ENCODE measurements around the gene UNC5CL. TPM values are rescaled to one million over a fixed set of nuclear protein-coding genes. Genes with fewer than 3 reads are reported as not detected.
A peak's percentile ranks its signal among the peaks of the same experiment; 100 is the strongest.

UNC5CL gene
- total RNA-seq, 1 donor from 2014 or later = 0.53 TPM

DNA sequence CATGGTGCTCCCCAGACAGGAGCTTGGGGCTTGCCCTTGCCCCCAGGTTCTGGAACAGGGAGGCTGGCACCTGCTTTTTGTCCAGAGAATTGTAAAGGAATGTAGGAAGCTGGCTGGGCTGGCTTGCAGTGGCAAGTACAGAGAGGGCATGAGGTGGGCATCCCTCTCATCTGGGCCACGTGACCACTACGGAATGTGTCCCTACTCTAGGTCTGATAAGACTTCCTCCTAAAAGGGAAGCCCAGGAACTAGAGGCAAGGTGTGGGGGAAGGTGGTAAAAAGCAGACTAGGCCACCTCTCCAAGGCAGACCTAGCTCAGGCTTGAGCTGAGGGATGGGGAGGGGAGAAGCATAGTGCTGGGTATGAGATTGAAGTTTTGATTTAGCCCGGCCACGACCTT, 38.8 kb downstream of the UNC5CL start:
- Histone ChIP-seq H3K4me3 (no peak overlapping the region), H3K4me1 (peaks cover 4% of the 10 kb centered on the region in 2 donors), H3K27ac (no peak overlapping the region), H3K9me3 (no peaks in the 10 kb centered on the region), H3K36me3 (no peaks in the 10 kb centered on the region), H3K27me3 (no peaks in the 10 kb centered on the region)
- DNase-seq (ENCODE audit: low spot score in 2 of 2) = no peak
- TF ChIP-seq CTCF (IDR thresholded peaks at IDR 0.05) = no peak
- intact Hi-C loops (cut with DNase I) = no loop called here

DNA sequence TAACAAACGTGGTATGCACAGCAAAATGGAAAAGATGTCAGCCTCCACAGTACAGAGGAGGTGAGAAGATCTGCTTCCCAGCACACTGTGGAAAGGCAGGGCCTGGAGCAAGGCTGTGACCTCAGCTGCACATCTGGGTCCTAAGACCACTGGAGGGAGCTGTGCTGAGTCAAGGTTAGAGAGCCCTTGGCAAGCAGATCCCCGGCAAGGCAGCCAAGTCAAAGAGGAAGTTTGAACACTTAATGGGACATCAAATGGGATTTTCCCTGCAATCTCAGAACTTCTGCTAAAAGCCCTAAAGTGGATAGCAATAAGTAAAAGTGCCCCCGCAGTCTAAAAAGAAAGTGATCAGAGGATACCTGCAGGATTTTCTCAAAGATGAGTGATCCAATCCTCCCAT, 39.5 kb downstream of the UNC5CL start:
- Histone ChIP-seq H3K9me3 (no peaks in the 10 kb centered on the region), H3K36me3 (no peaks in the 10 kb centered on the region), H3K4me3 (no peak overlapping the region), H3K27ac (no peak overlapping the region), H3K4me1 (peaks cover 4% of the 10 kb centered on the region in 2 donors), H3K27me3 (no peaks in the 10 kb centered on the region)
- TF ChIP-seq CTCF (IDR thresholded peaks at IDR 0.05) = peak in 2 of 3 experiments; percentile 3 to 25
- DNase-seq (ENCODE audit: low spot score in 2 of 2) = peak in 1 of 2 donors; percentile 65
- intact Hi-C loops (cut with DNase I) = no loop called here

DNA sequence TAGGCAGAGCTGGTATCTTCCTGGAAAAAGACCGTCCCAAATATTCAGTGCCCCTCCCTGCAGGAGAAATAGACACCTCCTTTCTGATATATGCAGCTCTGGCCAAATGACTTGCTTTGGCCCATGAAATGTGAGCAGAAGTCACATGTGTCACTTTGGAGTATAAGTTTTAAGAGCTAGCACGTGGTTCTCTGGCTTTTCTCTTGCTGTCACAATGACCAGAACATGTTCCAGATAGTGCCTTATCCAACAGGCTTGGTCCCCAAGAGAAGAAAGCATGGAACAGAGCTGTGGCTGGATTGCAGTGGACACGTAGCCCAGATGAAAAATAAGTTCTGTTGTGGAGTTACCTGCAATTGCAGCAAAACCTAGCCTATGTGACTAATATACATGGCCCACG, 40.4 kb downstream of the UNC5CL start:
- Histone ChIP-seq H3K9me3 (no peaks in the 10 kb centered on the region), H3K27me3 (no peaks in the 10 kb centered on the region), H3K4me3 (no peak overlapping the region), H3K27ac (no peak overlapping the region), H3K4me1 (peaks cover 4% of the 10 kb centered on the region in 2 donors), H3K36me3 (no peaks in the 10 kb centered on the region)
- no peak for DNase-seq (ENCODE audit: low spot score in 2 of 2)
- intact Hi-C loops (cut with DNase I) = no loop called here
- no peak for TF ChIP-seq CTCF (IDR thresholded peaks at IDR 0.05)

- no peak for TF ChIP-seq CTCF (IDR thresholded peaks at IDR 0.05)
- no peaks in the 10 kb centered on the region for H3K27me3 ChIP-seq
Observed at GRCh38 chr6:40997234-40997957, 41.6 kb downstream of the UNC5CL start.

GRCh38 chr6:40996591-40997233, 42.3 kb downstream of the UNC5CL start:
- intact Hi-C loops (cut with DNase I) = no loop called here
- H3K27ac ChIP-seq = no peak overlapping the region
- H3K4me1 ChIP-seq = peaks cover 4% of the 10 kb centered on the region in 2 donors
- DNase-seq (ENCODE audit: low spot score in 2 of 2) = no peak
- no peaks in the 10 kb centered on the region for H3K27me3 ChIP-seq
- no peaks in the 10 kb centered on the region for H3K9me3 ChIP-seq
- TF ChIP-seq CTCF (IDR thresholded peaks at IDR 0.05) = no peak
- no peaks in the 10 kb centered on the region for H3K36me3 ChIP-seq
- H3K4me3 ChIP-seq = no peak overlapping the region

More at GRCh38 chr6:40997234-40997957, 41.6 kb downstream of the UNC5CL start:
- DNase-seq (ENCODE audit: low spot score in 2 of 2) = no peak
- Histone ChIP-seq H3K4me3 (no peak overlapping the region), H3K4me1 (peaks cover 4% of the 10 kb centered on the region in 2 donors), H3K36me3 (no peaks in the 10 kb centered on the region), H3K27ac (no peak overlapping the region), H3K9me3 (no peaks in the 10 kb centered on the region)
- intact Hi-C loops (cut with DNase I) = no loop called here

All from ascending aorta (tissue), 2 donors.